Inferior parietal cortex (tissue), 1 donor: ENCODE measurements around the gene GDF15.

Source experiments
- DNase-seq: peaks from one replicate; pipeline ENCODE4 v3.0.0-alpha.2; 2016; ENCODE audit errors: extremely low spot score

Gene GDF15

DNA sequence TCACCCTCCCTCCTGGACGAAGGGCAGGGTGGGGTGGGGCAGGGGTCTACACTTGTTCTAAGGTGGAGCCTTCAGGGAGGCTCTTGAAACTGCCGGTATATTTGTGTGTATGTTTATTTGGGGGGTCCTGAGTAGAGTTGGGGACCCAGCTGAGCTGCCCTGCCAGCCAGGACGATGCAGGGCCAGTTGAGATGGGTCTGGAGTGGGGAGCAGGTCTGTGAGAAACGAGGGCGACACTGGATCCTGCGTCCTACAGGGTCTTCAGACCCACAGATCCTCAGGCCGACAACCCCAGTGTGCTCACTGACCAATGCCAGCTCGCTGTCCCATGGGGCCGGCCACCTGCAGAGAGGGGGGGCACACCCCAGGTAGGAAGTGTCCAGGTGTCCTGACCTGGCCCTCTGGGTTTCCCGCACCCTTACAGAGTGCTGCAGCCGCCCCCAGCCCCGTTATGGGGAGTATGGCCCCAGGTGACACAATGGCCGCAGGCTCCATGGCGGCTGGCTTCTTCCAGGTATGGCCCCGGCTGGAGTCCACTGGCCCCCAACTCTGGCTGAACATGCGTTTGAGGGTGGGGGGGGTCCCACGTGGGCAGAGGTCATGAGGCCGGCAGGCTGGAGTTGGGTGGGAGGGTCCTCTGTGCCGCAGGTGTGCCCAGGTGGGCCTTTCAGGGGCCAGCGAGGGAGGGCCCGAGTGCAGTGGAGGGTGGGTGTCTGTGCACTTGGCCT lies 44.6 kb downstream of the GDF15 start:
- no peak for DNase-seq

DNA sequence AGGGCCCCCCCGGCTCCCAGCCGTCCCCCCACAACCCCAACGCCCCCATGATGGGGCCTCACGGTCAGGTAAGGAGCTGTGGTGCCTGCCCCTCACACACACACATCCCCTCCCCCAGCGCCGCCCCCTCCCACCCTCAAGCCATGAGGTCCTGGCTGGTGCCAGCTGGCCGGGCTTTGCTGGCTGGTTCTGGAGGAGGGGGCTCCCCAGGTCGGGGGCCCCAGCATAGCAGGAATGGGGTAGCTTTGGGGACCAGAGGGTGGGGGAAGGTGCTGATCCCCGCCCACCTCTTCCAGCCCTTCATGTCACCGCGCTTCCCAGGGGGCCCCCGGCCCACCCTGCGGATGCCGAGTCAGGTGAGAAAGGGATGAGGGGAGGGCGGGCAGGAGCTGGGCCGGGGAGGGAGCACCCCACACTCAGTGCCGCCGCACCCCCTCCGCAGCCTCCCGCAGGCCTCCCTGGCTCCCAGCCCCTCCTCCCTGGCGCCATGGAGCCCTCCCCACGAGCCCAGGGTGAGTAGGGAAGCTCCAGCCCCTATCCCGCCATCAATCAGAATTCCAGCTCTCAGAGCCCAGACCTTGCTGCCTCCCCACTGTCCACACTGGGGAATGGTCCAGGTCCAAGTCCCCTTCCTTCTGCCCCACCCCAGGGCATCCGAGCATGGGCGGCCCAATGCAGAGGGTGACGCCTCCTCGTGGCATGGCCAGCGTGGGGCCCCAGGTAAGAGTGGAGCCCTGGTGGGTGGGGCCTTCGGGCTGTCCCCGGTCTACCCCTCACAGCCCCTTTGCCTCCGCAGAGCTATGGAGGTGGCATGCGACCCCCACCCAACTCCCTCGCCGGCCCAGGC lies 45.6 kb downstream of the GDF15 start:
- no peak for DNase-seq

DNA sequence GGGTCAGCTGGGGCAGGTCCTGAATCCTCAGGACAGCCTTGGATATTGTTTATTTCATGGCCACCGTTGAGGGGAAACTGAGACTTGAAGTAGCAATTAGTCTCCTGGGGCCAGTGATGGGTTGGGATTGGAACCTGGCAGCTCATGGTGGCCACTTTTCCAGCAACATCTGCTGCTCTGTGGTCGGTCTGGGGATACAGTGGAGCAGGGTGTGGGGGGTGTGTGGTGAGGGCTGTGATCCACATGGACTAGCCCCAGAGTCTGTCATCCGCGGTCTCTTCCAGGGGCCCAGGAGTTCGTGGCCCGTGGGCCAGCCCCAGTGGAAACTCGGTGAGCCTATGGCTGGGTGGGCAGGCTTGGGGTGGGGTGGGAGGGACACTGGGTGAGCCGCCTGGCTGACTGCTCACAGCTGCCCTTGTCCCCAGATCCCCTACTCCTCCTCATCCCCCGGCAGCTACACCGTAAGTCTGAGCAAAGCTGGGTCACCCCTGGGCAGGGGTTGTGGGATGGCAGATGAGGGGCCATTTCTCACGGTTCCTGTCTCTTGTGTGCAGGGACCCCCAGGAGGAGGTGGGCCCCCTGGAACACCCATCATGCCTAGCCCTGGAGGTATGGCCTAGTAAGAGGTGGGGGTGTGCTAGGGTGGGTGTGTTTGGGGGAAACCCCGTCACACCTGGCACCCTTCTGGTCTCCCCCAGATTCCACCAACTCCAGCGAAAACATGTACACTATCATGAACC lies 46.5 kb downstream of the GDF15 start:
- DNase-seq = no peak

DNA sequence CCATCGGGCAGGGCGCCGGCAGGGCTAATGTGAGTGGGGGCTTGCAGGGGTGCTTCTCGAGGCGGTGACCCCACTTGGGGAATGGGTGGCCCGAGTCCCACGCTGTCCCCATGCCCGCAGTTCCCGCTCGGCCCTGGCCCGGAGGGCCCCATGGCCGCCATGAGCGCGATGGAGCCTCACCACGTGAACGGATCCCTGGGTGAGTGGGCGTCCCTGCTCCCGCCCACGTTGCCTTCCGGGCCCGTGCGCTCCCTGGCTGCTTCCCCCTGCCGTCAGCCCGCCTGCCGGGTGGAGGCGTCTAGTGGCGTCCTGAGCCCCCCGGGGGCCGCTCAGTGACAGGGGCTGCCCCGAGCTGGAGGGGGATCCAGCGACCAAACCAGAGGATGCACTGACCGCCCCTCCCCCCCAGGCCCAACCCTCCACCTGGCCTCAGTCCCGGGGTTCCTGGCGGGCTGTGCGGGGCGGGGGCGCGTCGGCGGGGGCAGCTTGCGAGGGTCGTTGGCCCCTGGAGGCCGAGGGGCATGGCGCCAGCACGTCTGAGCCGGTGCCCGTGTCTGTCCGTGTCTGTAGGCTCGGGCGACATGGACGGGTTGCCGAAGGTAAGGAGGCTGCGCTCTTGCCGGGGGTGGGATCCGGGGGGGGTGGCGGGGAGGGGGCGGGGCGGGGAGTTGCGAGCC lies 47.2 kb downstream of the GDF15 start:
- DNase-seq = no peak

DNA sequence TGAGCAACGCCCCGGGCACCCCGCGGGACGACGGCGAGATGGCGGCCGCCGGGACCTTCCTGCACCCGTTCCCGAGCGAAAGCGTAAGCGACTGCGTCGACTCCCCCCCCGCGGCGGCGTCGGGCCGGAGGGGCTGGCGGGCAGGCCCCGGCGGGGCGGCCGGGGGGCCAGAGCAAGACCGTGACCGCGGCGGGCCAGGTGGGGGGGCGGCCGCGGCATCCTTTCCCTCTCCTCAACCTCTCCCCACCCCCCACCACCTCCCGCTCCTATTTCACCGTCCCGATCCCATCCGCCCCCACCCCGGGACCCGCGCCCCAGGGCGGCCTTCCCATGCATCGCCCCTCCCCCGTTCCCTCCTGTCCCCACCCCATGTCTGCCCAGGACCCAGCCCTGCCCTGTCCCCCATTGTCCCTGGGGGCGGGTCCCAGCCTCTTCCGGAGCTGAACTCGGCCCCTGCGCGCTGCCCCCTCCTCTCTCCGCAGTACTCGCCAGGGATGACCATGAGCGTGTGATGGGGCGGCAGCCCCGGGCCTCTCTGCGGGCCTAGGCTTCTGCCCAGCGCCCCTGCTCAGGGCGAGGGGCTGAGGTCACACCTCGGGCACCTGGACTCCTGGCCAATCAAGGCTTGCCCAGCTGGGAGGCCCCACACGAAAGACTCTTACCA lies 47.9 kb downstream of the GDF15 start:
- DNase-seq = no peak

DNA sequence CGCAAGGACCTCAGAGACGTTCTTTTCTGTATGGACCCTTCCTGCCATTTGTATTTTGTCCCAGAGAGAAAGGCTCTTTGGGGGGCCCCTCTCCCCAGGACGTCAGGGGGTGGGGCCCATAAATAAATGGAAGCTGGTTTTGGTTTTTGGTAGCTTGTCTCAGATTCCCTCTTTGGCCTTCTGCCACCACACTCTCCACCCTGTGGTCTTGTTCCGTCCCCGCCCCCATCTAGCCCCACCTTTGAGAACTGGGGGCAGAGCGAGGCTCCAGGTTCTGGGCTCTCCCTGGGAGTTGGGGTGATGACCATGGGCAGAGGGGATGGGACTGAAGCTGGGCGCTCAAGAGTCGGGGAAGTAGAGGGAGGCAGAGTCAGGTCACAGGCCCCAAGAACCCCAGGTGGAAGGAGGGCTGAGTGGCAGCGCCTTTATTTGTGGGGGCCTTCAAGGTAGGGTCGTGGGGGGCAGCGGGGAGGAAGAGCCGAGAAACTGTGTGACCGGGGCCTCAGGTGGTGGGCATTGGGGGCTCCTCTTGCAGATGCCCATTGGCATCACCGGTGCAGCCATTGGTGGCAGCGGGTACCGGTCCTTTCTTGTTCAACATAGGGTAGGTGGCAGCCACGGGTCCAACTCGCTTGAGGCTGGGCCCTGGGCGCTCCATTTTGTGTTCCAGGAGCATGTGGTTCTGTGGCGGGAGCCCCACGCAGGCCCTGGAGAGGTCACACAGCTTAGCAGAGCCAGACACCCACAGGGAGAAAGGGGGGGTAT lies 48.6 kb downstream of the GDF15 start:
- no peak for DNase-seq

DNA sequence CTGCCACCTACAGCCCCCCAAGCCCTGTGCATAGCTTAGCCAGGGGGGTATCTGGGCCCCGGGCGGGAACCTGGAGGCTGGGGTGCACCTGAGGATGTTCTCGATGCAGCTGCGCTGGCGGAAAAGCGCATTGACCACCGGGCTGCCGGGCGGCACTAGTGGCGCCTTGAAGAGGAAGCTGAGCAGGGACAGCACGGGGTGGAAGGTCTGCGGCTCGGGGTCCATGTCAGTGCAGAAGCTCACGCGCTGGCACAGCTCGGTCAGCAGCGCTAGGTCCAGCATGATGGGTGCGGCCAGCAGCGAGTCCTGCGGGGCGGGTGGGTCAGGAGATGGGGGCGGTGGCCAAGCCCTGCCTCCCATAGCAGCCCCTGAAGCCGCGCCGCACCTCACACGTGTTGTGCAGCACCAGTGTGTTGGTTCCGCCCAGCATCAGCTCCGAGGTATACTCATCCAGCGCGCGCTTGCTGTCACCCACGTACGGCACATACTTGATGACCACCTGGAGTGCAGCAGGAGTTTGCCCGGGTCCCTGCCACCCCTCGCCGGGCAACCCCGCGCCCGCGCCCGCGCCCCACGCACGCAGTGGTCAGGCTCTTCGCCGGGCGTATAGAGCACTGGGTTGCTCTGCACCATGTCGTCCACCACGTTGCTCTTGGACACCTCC lies 49.4 kb downstream of the GDF15 start:
- no peak for DNase-seq

DNA sequence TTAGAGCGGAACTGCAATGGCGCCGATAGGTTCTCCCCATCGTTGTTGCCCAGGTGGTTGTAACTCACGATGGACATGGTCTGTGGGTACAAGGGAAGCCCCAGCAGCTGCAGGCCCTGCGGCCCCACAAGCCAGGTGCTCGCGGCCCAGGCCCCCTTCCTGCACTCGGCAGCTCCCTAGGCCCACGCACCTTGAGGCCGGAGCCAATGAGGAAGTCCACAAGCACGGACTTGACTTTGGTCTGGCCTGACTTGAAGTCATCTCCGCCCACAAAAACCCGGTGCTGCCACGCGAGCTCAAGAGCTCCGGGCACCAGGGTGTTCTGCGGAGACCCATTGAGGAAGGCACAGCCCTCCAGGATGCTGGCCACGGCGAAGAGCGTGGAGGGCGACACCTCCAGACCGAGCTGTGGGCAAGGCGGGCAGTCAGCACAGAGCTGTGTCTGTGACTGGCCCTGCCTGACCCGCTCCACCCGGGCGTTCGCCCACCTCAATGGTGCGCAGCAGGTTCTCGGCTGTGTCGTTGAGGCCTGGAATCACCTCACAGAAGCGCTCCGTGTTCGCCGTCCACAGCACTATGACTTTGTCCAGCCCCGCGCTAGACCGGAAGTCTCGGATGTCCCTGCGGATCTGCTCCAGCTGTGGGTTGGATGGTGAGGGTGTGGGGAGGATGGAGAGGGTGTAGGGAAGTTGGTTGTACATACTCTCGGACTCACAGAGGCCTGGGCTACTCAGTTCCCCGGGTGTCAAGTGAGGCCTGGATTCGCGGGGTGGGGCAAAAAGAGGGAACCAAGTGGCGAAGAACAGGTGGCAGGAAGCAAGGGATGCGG lies 50.1 kb downstream of the GDF15 start:
- DNase-seq = no peak

DNA sequence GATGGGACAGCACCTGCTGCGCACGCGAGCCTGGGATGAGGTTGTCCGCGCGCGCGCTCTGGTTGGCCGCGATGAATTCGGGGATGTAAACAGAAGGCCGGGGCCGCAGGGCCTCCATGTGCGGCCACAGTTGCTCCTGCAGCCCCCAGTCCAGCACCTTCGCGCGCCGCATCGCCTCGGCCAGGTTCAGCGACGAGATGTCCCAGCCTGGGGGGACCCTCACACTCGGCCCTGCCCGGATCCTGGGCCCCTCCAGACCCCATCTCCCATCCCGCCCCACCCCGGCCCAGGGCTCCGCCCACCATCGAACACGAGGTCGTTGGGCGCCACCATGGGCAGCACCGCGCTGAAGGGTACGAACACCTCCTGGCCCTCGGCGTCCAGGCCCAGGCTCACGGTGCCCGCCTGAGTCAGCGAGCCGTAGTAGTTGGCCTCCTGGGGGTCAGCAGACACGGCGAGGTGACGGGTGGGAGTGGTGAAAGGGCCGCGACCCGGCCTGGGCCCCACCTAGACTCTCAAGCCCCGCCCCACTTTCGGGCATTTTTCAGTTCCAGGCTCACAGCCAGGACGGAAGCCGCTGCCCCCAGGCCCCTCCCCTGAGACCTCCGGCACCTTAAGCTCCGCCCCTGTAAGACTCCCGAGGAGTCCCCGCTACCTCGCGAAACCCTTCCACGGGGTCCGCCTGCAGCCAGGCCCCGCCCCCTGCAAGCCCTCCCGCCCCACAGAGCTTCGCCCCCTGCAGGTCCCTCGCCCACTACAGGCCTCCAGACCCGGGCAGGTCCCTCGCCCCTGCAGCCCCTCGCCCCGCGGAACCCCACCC lies 50.9 kb downstream of the GDF15 start:
- no peak for DNase-seq

DNA sequence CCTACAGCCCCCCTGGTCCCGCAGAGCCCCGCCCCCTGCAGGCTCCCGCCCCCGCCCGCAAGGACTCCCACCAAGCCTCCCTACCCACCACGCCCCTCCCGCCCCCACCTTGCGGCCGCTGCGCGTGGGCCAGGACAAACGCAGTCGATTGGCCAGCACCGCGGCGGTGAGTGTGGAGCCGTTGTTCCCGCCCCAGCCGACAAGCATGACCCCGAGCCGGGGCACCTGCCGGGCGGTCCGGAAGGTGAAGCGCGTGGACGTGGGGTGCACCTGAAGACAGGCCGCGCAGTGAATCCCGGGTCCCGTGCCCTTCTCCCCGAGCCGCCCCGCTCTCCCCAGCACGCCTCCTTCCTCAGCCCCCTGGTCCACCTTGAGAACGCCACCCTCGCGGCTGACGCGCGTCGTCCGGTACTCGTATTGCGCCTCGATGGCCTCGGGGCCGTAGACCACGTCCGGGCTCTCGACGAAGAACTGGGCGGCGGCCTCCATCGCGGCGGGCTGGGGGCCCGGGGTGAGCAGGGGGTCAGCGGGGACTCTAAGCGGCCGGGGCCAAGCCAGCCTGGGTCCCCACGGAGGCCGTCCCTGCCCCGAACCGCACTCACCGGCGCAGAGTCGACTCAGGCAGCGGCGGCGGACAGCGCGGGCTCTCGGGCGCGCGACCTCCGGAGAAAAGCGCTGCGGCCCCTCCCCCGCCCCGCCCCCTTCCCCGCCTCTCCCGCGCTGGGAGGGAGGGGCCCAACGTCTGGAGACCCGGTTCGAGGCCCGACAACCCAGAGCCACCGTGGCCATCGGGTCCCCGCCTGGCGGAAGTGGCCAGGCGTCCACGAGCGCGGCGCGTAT lies 51.8 kb downstream of the GDF15 start, which contains the start of gene ISYNA1:
Gene ISYNA1 (minus strand): TSS at position 643 of the 840 bp plus-strand sequence. CDS start 154 bp downstream, at position 489.
- no peak for DNase-seq

DNA sequence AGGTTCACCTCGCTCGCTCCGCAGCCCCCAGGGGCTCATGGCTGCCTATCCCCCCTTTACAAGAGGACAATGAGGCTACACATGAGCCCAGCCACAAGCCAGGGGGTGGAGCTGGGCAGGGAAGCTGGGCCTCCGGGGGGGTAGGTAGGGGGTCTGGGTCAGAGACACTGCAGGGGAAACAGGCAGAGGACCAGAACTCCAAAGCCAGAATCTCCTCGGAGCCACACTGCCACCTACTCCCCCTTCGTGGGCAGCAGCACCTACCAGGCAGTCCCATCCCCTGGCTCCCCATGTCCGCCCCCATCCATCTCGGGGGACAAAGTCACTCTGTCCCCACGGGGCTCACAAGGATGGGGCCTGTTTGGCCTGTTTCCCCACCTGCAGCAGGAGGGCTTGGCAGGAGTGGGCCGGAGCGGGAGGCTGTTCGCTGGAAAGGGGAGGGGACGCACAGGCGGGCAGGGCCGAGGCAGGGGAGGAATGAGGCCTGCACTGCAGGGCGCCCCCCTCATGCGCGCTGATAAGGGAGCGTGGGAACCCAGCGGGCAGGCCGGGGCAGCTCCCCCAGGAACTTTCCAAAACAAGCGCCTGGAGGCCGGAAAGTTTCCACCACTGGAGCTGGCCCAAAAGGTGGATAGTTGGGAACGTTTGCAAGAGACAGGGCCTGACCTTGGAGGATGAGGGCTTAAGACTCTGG lies 52.5 kb downstream of the GDF15 start:
- no peak for DNase-seq
